NCI-H748 (cell line): ENCODE results near the gene OR11H6.
"Not testable (repeated sequence)": the region's sequence is repeated elsewhere in the genome, so short reads cannot be mapped to it uniquely, and the experiment has no call there.

ENCODE experiments used
- DNase-seq: peaks from one replicate; lab custom pipeline; 2025; ENCODE audit not compliant: unreplicated experiment; lab: John Stamatoyannopoulos, UW

The OR11H6 gene

DNA sequence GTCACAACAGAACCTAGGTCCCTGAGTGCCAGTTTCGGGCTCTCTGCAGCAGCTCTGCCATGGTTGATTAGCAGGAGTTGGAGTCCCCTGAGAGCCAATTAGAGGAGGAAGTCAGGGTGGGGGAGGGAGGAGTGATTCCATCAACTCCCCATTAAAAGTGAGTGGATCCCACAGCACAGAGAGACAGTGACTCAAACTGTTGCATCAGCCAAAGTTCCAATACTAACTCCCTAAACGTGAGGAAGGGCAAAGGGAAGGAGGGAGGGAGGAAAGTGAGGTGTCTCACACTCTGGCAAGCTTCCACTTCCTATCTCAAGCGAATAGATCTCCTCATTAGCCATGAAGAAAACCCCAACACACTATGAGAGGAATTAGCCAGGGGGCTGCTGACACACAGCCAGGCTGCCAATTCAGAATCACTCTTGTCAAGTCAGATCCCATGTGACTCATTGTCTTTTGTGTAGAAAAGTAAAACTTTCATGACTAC, 39.2 kb downstream of the OR11H6 start:
- no peak for DNase-seq

DNA sequence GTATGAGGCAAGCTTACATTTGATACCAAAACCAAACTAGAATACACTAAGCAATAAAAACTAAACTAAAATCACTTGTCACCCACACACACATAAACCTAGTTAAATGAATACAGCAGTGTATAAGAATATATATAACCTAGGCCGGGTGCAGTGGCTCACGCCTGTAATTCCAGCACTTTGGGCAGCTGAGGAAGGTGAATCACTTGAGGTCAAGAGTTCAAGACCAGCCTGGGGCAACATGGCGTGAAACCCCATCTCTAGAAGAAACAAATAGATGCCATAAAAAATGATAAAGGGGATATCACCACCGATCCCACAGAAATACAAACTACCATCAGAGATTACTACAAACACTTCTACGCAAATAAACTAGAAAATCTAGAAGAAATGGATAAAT, 40.9 kb downstream of the OR11H6 start:
- not testable (repeated sequence) for DNase-seq

DNA sequence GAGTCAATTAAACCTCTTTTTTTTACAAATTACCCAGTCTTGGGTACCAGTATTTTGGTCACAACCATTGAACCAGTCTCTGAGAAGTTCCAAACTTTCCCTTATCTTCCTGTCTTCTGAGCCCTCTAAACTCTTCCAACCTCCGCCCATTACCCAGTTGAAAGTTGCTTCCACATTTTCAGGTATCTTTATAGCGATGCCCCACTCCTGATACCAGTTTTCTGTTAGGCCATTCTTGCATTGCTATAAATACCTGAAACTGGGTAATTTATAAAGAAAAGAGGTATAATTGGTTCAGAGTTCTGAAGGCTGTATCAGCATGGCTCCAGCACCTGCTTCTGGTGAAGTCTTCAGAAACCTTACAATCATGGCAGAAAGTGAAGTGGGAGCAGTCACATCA, 50.6 kb downstream of the OR11H6 start:
- DNase-seq, result no peak
